ENCODE data around the gene DYNLT5.

DYNLT5 gene

GRCh38 chr1:66747501-66747900 lies 4.8 kb upstream of the DYNLT5 start:
- in situ Hi-C loops (cut with HindIII; ENCODE audit: low sequenced_read_pairs), result no loop called here

- in situ Hi-C loops (cut with HindIII; ENCODE audit: low sequenced_read_pairs), result no loop called here
Observed at GRCh38 chr1:66750577-66750976, 1.7 kb upstream of the DYNLT5 start.

- in situ Hi-C loops (cut with HindIII; ENCODE audit: low sequenced_read_pairs), result no loop called here
Observed at GRCh38 chr1:66751160-66751559, 1.1 kb upstream of the DYNLT5 start.

GRCh38 chr1:66752671-66753371 lies 562 bp downstream of the DYNLT5 start:
- in situ Hi-C loops (cut with HindIII; ENCODE audit: low sequenced_read_pairs), result no loop called here

GRCh38 chr1:66757722-66758240 lies 5.5 kb downstream of the DYNLT5 start:
- in situ Hi-C loops (cut with HindIII; ENCODE audit: low sequenced_read_pairs), result no loop called here

- in situ Hi-C loops (cut with HindIII; ENCODE audit: low sequenced_read_pairs), result no loop called here
Observed at GRCh38 chr1:66758241-66758755, 6.0 kb downstream of the DYNLT5 start.

GRCh38 chr1:66760506-66760905 lies 8.2 kb downstream of the DYNLT5 start:
- in situ Hi-C loops (cut with HindIII; ENCODE audit: low sequenced_read_pairs), result no loop called here

- in situ Hi-C loops (cut with HindIII; ENCODE audit: low sequenced_read_pairs), result no loop called here
Observed at GRCh38 chr1:66761221-66761620, 9.0 kb downstream of the DYNLT5 start.

GRCh38 chr1:66764994-66765578 lies 12.8 kb downstream of the DYNLT5 start:
- in situ Hi-C loops (cut with HindIII; ENCODE audit: low sequenced_read_pairs), result no loop called here

GRCh38 chr1:66767626-66768025 lies 15.4 kb downstream of the DYNLT5 start:
- in situ Hi-C loops (cut with HindIII; ENCODE audit: low sequenced_read_pairs), result no loop called here

- in situ Hi-C loops (cut with HindIII; ENCODE audit: low sequenced_read_pairs), result no loop called here
Observed at GRCh38 chr1:66768965-66769364, 16.7 kb downstream of the DYNLT5 start.

GRCh38 chr1:66769512-66770229 lies 17.4 kb downstream of the DYNLT5 start:
- in situ Hi-C loops (cut with HindIII; ENCODE audit: low sequenced_read_pairs), result no loop called here

- in situ Hi-C loops (cut with HindIII; ENCODE audit: low sequenced_read_pairs), result no loop called here
Observed at GRCh38 chr1:66770240-66770639, 18.0 kb downstream of the DYNLT5 start.

- in situ Hi-C loops (cut with HindIII; ENCODE audit: low sequenced_read_pairs), result no loop called here
Observed at GRCh38 chr1:66770694-66771093, 18.4 kb downstream of the DYNLT5 start.

GRCh38 chr1:66773227-66773626 lies 21.0 kb downstream of the DYNLT5 start:
- in situ Hi-C loops (cut with HindIII; ENCODE audit: low sequenced_read_pairs), result no loop called here

- in situ Hi-C loops (cut with HindIII; ENCODE audit: low sequenced_read_pairs), result no loop called here
Observed at GRCh38 chr1:66774438-66774837, 22.2 kb downstream of the DYNLT5 start.

- in situ Hi-C loops (cut with HindIII; ENCODE audit: low sequenced_read_pairs), result loop anchor here (25.0 kb wide), 1 partner anchor 212 kb away; no protein-coding TSS in a partner anchor
Observed at GRCh38 chr1:66775646-66776045, 23.4 kb downstream of the DYNLT5 start.

- in situ Hi-C loops (cut with HindIII; ENCODE audit: low sequenced_read_pairs), result loop anchor here (25.0 kb wide), 1 partner anchor 209 kb away; no protein-coding TSS in a partner anchor
Observed at GRCh38 chr1:66777831-66778230, 25.6 kb downstream of the DYNLT5 start.

- in situ Hi-C loops (cut with HindIII; ENCODE audit: low sequenced_read_pairs), result loop anchor here (25.0 kb wide), 1 partner anchor 209 kb away; no protein-coding TSS in a partner anchor
Observed at GRCh38 chr1:66778266-66778665, 26.0 kb downstream of the DYNLT5 start.

GRCh38 chr1:66778969-66779368 lies 26.7 kb downstream of the DYNLT5 start:
- in situ Hi-C loops (cut with HindIII; ENCODE audit: low sequenced_read_pairs), result loop anchor here (25.0 kb wide), 1 partner anchor 208 kb away; no protein-coding TSS in a partner anchor

GRCh38 chr1:66779475-66780078 lies 27.3 kb downstream of the DYNLT5 start:
- in situ Hi-C loops (cut with HindIII; ENCODE audit: low sequenced_read_pairs), result loop anchor here (25.0 kb wide), 1 partner anchor 208 kb away; no protein-coding TSS in a partner anchor

All from DLD1 (cell line).